B cell (primary cell): ENCODE data around the gene SULT2B1. TPM values are rescaled to one million over a fixed set of nuclear protein-coding genes. Genes with fewer than 3 reads are reported as not detected.

Experiments used
- ATAC-seq: fragments of 200-7000 bp; cut with Tn5 transposase; one replicate; pipeline ENCODE4 v1.10.0; 2021; ENCODE audit warnings: low read depth, mild to moderate bottlenecking, moderate number of reproducible peaks, moderate library complexity
- CTCF ChIA-PET: fragments of 350-600 bp; sonication (Branson Sonifier 250); formaldehyde crosslinking; loops from one replicate; lab custom pipeline; 2021; ENCODE audit warnings: antibody characterized with exemption, inconsistent platforms; lab: Charles Lee
- POLR2A ChIA-PET: fragments of 350-600 bp; sonication (Branson Sonifier 250); formaldehyde crosslinking; loops from one replicate; lab custom pipeline; 2021; ENCODE audit warnings: antibody characterized with exemption; lab: Charles Lee
- DNase-seq: peaks from one replicate; pipeline ENCODE4 v3.0.0; 2013
- H2AFZ ChIP-seq: 2 replicates; pipeline ENCODE4 v1.6.1; 2012; ENCODE audit warnings: mild to moderate bottlenecking, low read depth, low read length; ENCODE audit not compliant: insufficient read depth, poor library complexity, severe bottlenecking
- H3K27ac ChIP-seq, 2 donors: 1 replicate in 1 of 2; 2 replicates in 1 of 2; pipeline ENCODE4 v1.5.1; 2012 to 2013; ENCODE audit warnings: low read length in 2 of 2, mild to moderate bottlenecking in 2 of 2, moderate library complexity in 1 of 2
- H3K27me3 ChIP-seq, 4 experiments: fragments of 200-600 bp in 1 of 4; sonication (generic) in 1 of 4; replicated peaks in 1 of 4; 1 replicate in 2 of 4; 2 replicates in 2 of 4; pipeline versions ENCODE4 v1.6.1 to v1.7.0; 2013 to 2016; ENCODE audit warnings: low read length in 3 of 4, mild to moderate bottlenecking in 2 of 4, mixed read lengths in 1 of 4, moderate library complexity in 1 of 4; ENCODE audit not compliant: insufficient read depth in 4 of 4, control insufficient read depth in 3 of 4; ENCODE audit errors: control extremely low read depth in 1 of 4
- H3K36me3 ChIP-seq, 2 experiments: replicated peaks in 1 of 2; 1 replicate in 1 of 2; 2 replicates in 1 of 2; pipeline versions ENCODE4 v1.6.1 to v1.7.1; 2013; ENCODE audit warnings: low read length in 1 of 2; ENCODE audit not compliant: insufficient read depth in 2 of 2, control insufficient read depth in 1 of 2; ENCODE audit errors: control extremely low read depth in 1 of 2, extremely low read depth in 1 of 2
- H3K4me1 ChIP-seq, 2 donors: fragments of 200-600 bp in 1 of 2; sonication (generic) in 1 of 2; 1 replicate in 1 of 2; 2 replicates in 1 of 2; pipeline versions ENCODE4 v1.5.1 to v1.6.1; 2013 to 2017; ENCODE audit warnings: low read length in 2 of 2; ENCODE audit not compliant: control insufficient read depth in 2 of 2, insufficient read depth in 2 of 2
- H3K4me2 ChIP-seq: replicated peaks from 2 replicates; pipeline ENCODE3; 2012; ENCODE audit warnings: mild to moderate bottlenecking, low read depth, low read length; ENCODE audit not compliant: poor library complexity, severe bottlenecking
- H3K4me3 ChIP-seq, 5 experiments: fragments of 200-600 bp in 1 of 5; sonication (generic) in 1 of 5; 1 replicate in 3 of 5; 2 replicates in 2 of 5; pipeline versions ENCODE4 v1.5.1 to v1.7.0; 2011 to 2016; ENCODE audit warnings: low read length in 4 of 5, mild to moderate bottlenecking in 4 of 5, low read depth in 2 of 5, control low read depth in 1 of 5, moderate library complexity in 1 of 5; ENCODE audit not compliant: insufficient read depth in 1 of 5; ENCODE audit errors: control extremely low read depth in 1 of 5, extremely low read depth in 1 of 5
- H3K79me2 ChIP-seq: fragments of 200-600 bp; sonication (generic); one replicate; pipeline ENCODE4 v1.6.0; 2016; ENCODE audit warnings: low read length; ENCODE audit not compliant: control insufficient read depth, insufficient read depth
- H3K9ac ChIP-seq: fragments of 200-600 bp; sonication (generic); 2 replicates; pipeline ENCODE4 v1.6.1; 2017; ENCODE audit warnings: mild to moderate bottlenecking, low read length, moderate library complexity
- H3K9me3 ChIP-seq, 3 donors: one replicate each; pipeline versions ENCODE4 v1.6.1 to v1.7.1; 2013; ENCODE audit warnings: low read length in 2 of 3; ENCODE audit not compliant: control insufficient read depth in 2 of 3, insufficient read depth in 1 of 3; ENCODE audit errors: control extremely low read depth in 1 of 3
- H4K20me1 ChIP-seq: 2 replicates; pipeline ENCODE4 v1.6.0; 2012; ENCODE audit warnings: mild to moderate bottlenecking, low read length; ENCODE audit not compliant: insufficient read depth, control insufficient read depth, poor library complexity, severe bottlenecking
- H3K27ac Mint-ChIP-seq: one replicate; pipeline ENCODE4 v1.8.0; 2021; ENCODE audit warnings: mixed read lengths
- H3K27me3 Mint-ChIP-seq: one replicate; pipeline ENCODE4 v1.8.0; 2021; ENCODE audit warnings: mixed read lengths
- H3K4me1 Mint-ChIP-seq: one replicate; pipeline ENCODE4 v1.8.0; 2021; ENCODE audit warnings: mixed read lengths
- H3K4me3 Mint-ChIP-seq: one replicate; pipeline ENCODE4 v1.8.0; 2021; ENCODE audit warnings: mixed read lengths
- H3K9me3 Mint-ChIP-seq: one replicate; pipeline ENCODE4 v1.8.0; 2022; ENCODE audit warnings: mixed read lengths; ENCODE audit not compliant: insufficient read depth
- EZH2 ChIP-seq: IDR thresholded peaks from 2 replicates; pipeline ENCODE4 v1.6.1; 2012; ENCODE audit warnings: borderline replicate concordance, low read depth, mild to moderate bottlenecking, moderate library complexity, low read length; ENCODE audit not compliant: insufficient read depth, poor library complexity, severe bottlenecking
- WGBS: methylation state at CpG from one replicate; pipeline ENCODE4 v1.1.5; 2013; ENCODE audit warnings: missing lambda C conversion rate; ENCODE audit not compliant: insufficient coverage; 5-methylcytosine and 5-hydroxymethylcytosine counted together
- intact Hi-C: fragments of 100-400 bp; cut with micrococcal nuclease; formaldehyde crosslinking; loops from one replicate; pipeline ENCODE4 v1.10.0; 2022
- polyA plus RNA-seq: library from polyadenylated mRNA; depleted of rRNA; stranded (reverse); fragments of >200 nt; gene quantifications from 2 replicates; pipeline ENCODE4 v1.2.3, GENCODE V29; 2012
- total RNA-seq, 2 donors: library from RNA; stranded (reverse); fragments of 120-200 nt in 1 of 2; gene quantifications; 1 replicate in 1 of 2; 2 replicates in 1 of 2; pipeline versions ENCODE4 v1.2.3 to v1.2.4, GENCODE V29; 2013 to 2022
- TF ChIP-seq, protein P1 (sequence below): fragments of 200-600 bp; IDR thresholded peaks from one replicate; pipeline ENCODE4 v1.8.0; 2022; ENCODE audit warnings: antibody characterized with exemption, mild to moderate bottlenecking

SULT2B1 gene
- total and polyA plus RNA-seq, 2 donors (not counting 1 experiment from before 2014, with no cell fraction given): not detected

DNA sequence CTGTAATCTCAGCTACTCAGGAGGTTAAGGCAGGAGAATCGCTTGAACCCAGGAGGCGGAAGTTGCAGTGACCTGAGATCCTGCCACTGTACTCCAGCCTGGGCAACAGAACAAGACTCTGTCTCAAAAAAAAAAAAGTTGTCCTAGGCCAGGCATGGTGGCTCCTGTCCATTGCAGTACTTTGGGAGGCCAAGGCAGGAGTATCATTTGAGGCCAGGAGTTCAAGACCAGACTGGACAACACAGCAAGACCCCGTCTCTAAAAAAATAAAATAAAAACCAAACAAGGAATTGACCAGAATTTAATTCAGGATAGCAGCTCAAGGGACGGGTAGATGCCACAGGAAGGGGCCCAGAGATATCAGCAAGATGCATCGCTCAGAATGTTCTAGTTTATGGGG, 4.9 kb downstream of the SULT2B1 start:
- H2AFZ ChIP-seq: no peak overlapping the region
- no peak overlapping the region for H3K27ac ChIP-seq
- no peaks in the 10 kb centered on the region for H3K79me2 ChIP-seq
- intact Hi-C loops: no loop called here
- peaks cover 0 to 5% (median 0%) of the 10 kb centered on the region in 4 experiments for H3K27me3 ChIP-seq
- POLR2A ChIA-PET: interaction anchor here (0.7 kb wide), 1 partner anchor 23 kb away, joined by 6 read pairs; no protein-coding TSS in a partner anchor
- H3K9me3 Mint-ChIP-seq: no peaks in the 10 kb centered on the region
- no peak for TF ChIP-seq EZH2
- TF ChIP-seq, protein P1, sequence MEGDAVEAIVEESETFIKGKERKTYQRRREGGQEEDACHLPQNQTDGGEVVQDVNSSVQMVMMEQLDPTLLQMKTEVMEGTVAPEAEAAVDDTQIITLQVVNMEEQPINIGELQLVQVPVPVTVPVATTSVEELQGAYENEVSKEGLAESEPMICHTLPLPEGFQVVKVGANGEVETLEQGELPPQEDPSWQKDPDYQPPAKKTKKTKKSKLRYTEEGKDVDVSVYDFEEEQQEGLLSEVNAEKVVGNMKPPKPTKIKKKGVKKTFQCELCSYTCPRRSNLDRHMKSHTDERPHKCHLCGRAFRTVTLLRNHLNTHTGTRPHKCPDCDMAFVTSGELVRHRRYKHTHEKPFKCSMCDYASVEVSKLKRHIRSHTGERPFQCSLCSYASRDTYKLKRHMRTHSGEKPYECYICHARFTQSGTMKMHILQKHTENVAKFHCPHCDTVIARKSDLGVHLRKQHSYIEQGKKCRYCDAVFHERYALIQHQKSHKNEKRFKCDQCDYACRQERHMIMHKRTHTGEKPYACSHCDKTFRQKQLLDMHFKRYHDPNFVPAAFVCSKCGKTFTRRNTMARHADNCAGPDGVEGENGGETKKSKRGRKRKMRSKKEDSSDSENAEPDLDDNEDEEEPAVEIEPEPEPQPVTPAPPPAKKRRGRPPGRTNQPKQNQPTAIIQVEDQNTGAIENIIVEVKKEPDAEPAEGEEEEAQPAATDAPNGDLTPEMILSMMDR: no peak
- DNase-seq (no peak), ATAC-seq (no peak)
- H3K4me3 Mint-ChIP-seq: no peak overlapping the region
- no peaks in the 10 kb centered on the region for H4K20me1 ChIP-seq
- CTCF ChIA-PET: no interaction called here
- no peak overlapping the region for H3K27ac Mint-ChIP-seq
- H3K4me1 ChIP-seq: no peaks in the 10 kb centered on the region
- H3K9ac ChIP-seq: no peak overlapping the region
- H3K4me3 ChIP-seq: no peak overlapping the region
- no peaks in the 10 kb centered on the region for H3K9me3 ChIP-seq
- no peaks in the 10 kb centered on the region for H3K36me3 ChIP-seq
- peaks cover 20% of the 10 kb centered on the region for H3K27me3 Mint-ChIP-seq
- no peaks in the 10 kb centered on the region for H3K4me1 Mint-ChIP-seq
- WGBS: 83% methylated on average over 2 of the region's 5 CpGs
- H3K4me2 ChIP-seq: no peak overlapping the region

GRCh38 chr19:48558018-48558684, 6.2 kb downstream of the SULT2B1 start:
- no peaks in the 10 kb centered on the region for H3K36me3 ChIP-seq
- intact Hi-C loops: no loop called here
- no peak overlapping the region for H3K4me2 ChIP-seq
- H3K9me3 Mint-ChIP-seq: no peaks in the 10 kb centered on the region
- no peaks in the 10 kb centered on the region for H3K4me1 Mint-ChIP-seq
- no peak for TF ChIP-seq EZH2
- TF ChIP-seq, protein P1: no peak
- CTCF ChIA-PET: interaction anchor here (0.6 kb wide), 1 partner anchor 33 kb away, joined by 3 read pairs; no protein-coding TSS in a partner anchor
- H3K27me3 ChIP-seq: peaks cover 0 to 5% (median 0%) of the 10 kb centered on the region in 4 experiments
- no peak overlapping the region for H3K4me3 Mint-ChIP-seq
- ATAC-seq (no peak), DNase-seq (no peak)
- H3K27ac ChIP-seq: no peak overlapping the region
- no peak overlapping the region for H3K4me3 ChIP-seq
- H3K9ac ChIP-seq: no peak overlapping the region
- 27% methylated on average over 24 of the region's 27 CpGs for WGBS
- no peak overlapping the region for H3K27ac Mint-ChIP-seq
- no peaks in the 10 kb centered on the region for H3K79me2 ChIP-seq
- POLR2A ChIA-PET: no interaction called here
- H3K4me1 ChIP-seq: no peaks in the 10 kb centered on the region
- H2AFZ ChIP-seq: no peak overlapping the region
- no peaks in the 10 kb centered on the region for H3K9me3 ChIP-seq
- H4K20me1 ChIP-seq: no peaks in the 10 kb centered on the region
- H3K27me3 Mint-ChIP-seq: peaks cover 20% of the 10 kb centered on the region
